T-helper 1 cell treated with Interleukin-12 subunit alpha and Interleukin-12 subunit beta and Interleukin-4 antibody, amounts not matched to agents 30 ng/mL and 1 ng/mL, for 36 hours (primary cell): ENCODE measurements around the gene ENPP7. TPM values are rescaled to one million over a fixed set of nuclear protein-coding genes. Genes with fewer than 3 reads are reported as not detected.

Experiments used
- intact Hi-C: fragments of 100-400 bp; cut with micrococcal nuclease; formaldehyde crosslinking; loops from one replicate; pipeline ENCODE4 v1.15.1; 2024
- total RNA-seq: library from RNA; stranded (reverse); gene quantifications from 2 replicates; pipeline ENCODE4 v1.2.3, GENCODE V29; 2022

ENPP7 gene
- total RNA-seq, 1 donor from 2014 or later = not detected

DNA sequence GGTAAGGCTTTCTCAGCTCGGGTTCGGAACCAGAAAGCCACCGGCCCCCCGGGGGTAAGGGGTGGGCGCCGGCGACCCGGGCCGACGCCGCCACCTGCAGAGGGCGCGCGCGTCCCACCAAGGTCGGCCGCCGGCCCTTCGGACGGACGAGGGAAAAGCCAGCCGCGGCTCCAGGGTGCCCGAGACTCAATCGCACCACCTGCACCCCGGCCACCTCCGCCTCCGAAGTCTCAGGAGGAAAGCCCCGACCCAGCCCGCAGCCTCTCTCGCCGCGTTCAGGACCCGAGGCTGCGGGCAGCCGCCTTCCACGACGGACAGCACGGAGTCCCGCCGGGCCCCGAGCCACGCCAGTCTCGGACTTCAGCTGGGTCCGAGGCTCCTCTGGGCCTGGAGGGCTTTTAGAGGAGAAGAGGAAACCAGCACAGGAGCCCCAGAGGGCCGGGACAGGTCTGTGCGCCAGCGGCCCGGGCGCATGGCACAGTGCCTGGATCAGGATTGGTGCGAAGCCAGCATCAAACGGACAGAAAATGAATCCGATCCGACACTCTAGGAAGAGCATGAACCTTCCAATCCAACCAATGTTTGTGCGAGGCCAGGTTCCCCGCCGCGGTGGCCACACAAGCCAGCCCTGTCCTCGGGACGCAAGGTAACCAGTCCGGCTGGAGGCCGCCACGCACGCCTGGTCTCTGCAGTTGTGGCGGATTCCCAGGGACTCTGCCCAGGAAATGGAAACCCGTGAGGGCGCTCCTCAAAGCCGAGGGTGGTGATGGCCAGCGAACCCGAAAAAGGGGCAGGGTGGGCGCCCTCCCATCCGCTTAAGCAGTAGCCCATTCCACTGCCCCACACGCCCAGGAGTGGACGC lies 59.4 kb downstream of the ENPP7 start:
- intact Hi-C loops = no loop called here

GRCh38 chr17:79790805-79791734 lies 60.3 kb downstream of the ENPP7 start:
- intact Hi-C loops = no loop called here

DNA sequence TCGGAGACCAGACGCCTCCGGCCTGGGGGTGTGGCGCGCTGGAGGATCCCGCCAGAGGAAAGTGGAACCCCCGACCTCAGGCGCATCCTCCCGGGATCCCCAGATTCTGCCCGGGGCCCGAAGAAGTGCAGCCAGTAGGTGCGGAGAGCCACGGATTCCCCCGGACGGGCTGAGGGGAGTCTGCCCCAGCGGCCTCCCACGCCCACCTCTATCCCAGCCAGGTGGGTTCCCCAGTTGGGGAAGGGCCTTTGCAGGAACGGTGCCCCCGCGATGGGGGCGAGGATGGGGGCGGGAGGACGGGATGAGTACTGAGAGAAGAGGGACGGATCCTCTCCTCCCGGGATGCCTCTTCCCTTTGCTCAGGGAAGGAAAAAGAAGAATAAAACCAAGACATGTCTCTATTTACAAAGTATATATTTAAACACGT lies 61.0 kb downstream of the ENPP7 start:
- intact Hi-C loops = no loop called here

Other genes starting within 250 kb of the ENPP7 start
- gene RBFOX3, start 119.9 kb upstream of the ENPP7 start, total RNA-seq = not detected in 2 replicates
- 2.5 and 2.8 TPM in 2 replicates for gene CBX2, start 47.2 kb downstream of the ENPP7 start, total RNA-seq
- 5.9 and 6.3 TPM in 2 replicates for gene CBX8, start 66.1 kb downstream of the ENPP7 start, total RNA-seq
- gene CBX4, start 108.5 kb downstream of the ENPP7 start, total RNA-seq = 36.3 and 38.7 TPM in 2 replicates